C4-2B (cell line): ENCODE results near the gene SLC41A1.

Source experiments
- H3K27ac ChIP-seq: fragments of 450-650 bp; 2 replicates; pipeline ENCODE4 v1.5.1; 2017
- CTCF ChIP-seq: fragments of 450-650 bp; conservative IDR thresholded peaks from 2 replicates; pipeline ENCODE4 v1.5.1; 2017; ENCODE audit warnings: mild to moderate bottlenecking
- ZFX ChIP-seq: fragments of 450-650 bp; IDR thresholded peaks from 2 replicates; pipeline ENCODE4 v1.6.1; 2017

SLC41A1 gene

GRCh38 chr1:205805082-205805711 is 7.8 kb downstream of the SLC41A1 start:
- no peak overlapping the region for H3K27ac ChIP-seq
- TF ChIP-seq ZFX (no peak), CTCF (no peak)

GRCh38 chr1:205804605-205805004 is 8.4 kb downstream of the SLC41A1 start:
- H3K27ac ChIP-seq, result no peak overlapping the region
- no peak for TF ChIP-seq CTCF
- no peak for TF ChIP-seq ZFX

GRCh38 chr1:205803986-205804385 is 9.0 kb downstream of the SLC41A1 start:
- TF ChIP-seq ZFX (no peak), CTCF (no peak)
- no peak overlapping the region for H3K27ac ChIP-seq

- TF ChIP-seq CTCF (no peak), ZFX (no peak)
- H3K27ac ChIP-seq, result no peak overlapping the region
Measured at GRCh38 chr1:205802060-205802459, 10.9 kb downstream of the SLC41A1 start.

GRCh38 chr1:205800981-205801703 is 11.9 kb downstream of the SLC41A1 start:
- H3K27ac ChIP-seq, result no peak overlapping the region
- TF ChIP-seq CTCF (no peak), ZFX (no peak)

- H3K27ac ChIP-seq, result no peak overlapping the region
- TF ChIP-seq CTCF (no peak), ZFX (no peak)
Measured at GRCh38 chr1:205800427-205800826, 12.6 kb downstream of the SLC41A1 start.

- peak overlapping the region; percentile 32 for H3K27ac ChIP-seq
- no peak for TF ChIP-seq CTCF
- TF ChIP-seq ZFX, result no peak
Measured at GRCh38 chr1:205798577-205798976, 14.4 kb downstream of the SLC41A1 start.
